Heart left ventricle (tissue), 16 donors: Measurements from ENCODE around the gene UNC119B. TPM values are rescaled to one million over a fixed set of nuclear protein-coding genes. Genes with fewer than 3 reads are reported as not detected.

ENCODE experiments used
- ATAC-seq, 4 donors: fragments of 200-7000 bp; cut with Tn5 transposase; one replicate each; pipeline ENCODE4 v1.9.1; 2020 to 2022; ENCODE audit warnings: moderate library complexity in 4 of 4, mild to moderate bottlenecking in 3 of 4, moderate number of reproducible peaks in 1 of 4
- DNase-seq, 5 donors: peaks; one replicate each; pipeline ENCODE4 v3.0.0-alpha.2; 2020
- H3K27ac ChIP-seq, 12 donors: fragments of 200-600 bp; sonication (generic) in 4 of 12; one replicate each; pipeline versions ENCODE4 v1.5.0 to v1.8.0; 2016 to 2022; ENCODE audit warnings: mild to moderate bottlenecking in 2 of 12
- H3K27me3 ChIP-seq, 9 donors: fragments of 200-600 bp; sonication (generic) in 2 of 9; one replicate each; pipeline versions ENCODE4 v1.5.1 to v1.8.0; 2016 to 2022; ENCODE audit warnings: mild to moderate bottlenecking in 3 of 9
- H3K36me3 ChIP-seq, 9 donors: fragments of 200-600 bp; sonication (generic) in 2 of 9; one replicate each; pipeline versions ENCODE4 v1.5.0 to v1.8.0; 2018 to 2022; ENCODE audit warnings: mild to moderate bottlenecking in 2 of 9
- H3K4me1 ChIP-seq, 12 donors: fragments of 200-600 bp; sonication (generic) in 4 of 12; one replicate each; pipeline versions ENCODE4 v1.5.0 to v1.8.0; 2016 to 2022; ENCODE audit warnings: mild to moderate bottlenecking in 3 of 12
- H3K4me3 ChIP-seq, 12 donors: fragments of 200-600 bp; sonication (generic) in 4 of 12; one replicate each; pipeline versions ENCODE4 v1.5.0 to v1.8.0; 2017 to 2022; ENCODE audit warnings: mild to moderate bottlenecking in 9 of 12, moderate library complexity in 4 of 12
- H3K9me3 ChIP-seq, 12 donors: fragments of 200-600 bp; sonication (generic) in 4 of 12; one replicate each; pipeline versions ENCODE4 v1.5.0 to v1.8.0; 2016 to 2022; ENCODE audit warnings: mild to moderate bottlenecking in 1 of 12
- CTCF ChIP-seq, 12 donors: fragments of 200-600 bp; sonication (generic) in 4 of 12; IDR thresholded peaks; one replicate each; pipeline versions ENCODE4 v1.5.0 to v1.8.0; 2018 to 2022; ENCODE audit warnings: antibody characterized with exemption in 12 of 12, mild to moderate bottlenecking in 5 of 12
- POLR2A ChIP-seq, 2 donors: fragments of 450-650 bp; IDR thresholded peaks; one replicate each; pipeline ENCODE4 v1.6.1; 2017; ENCODE audit warnings: antibody characterized with exemption in 2 of 2, mild to moderate bottlenecking in 2 of 2, moderate library complexity in 2 of 2
- WGBS, 4 donors: extraction: QIAGEN DNeasy Blood & Tissue Kit in 2 of 4; methylation state at CpG; one replicate each; pipeline versions ENCODE4 v1.1.5 to v1.1.7; 2013 to 2018; 5-methylcytosine and 5-hydroxymethylcytosine counted together
- intact Hi-C, 10 donors: fragments of 100-400 bp; cut with DNase I; formaldehyde crosslinking; loops; one replicate each; pipeline versions ENCODE4 v1.11.1 to v1.14.2; 2022
- polyA plus RNA-seq, 2 donors: library from polyadenylated mRNA; stranded (reverse); fragments of 200-250 nt; gene quantifications; one replicate each; pipeline ENCODE4 v1.2.3, GENCODE V29; 2013
- total RNA-seq, 9 donors: library from RNA; depleted of rRNA in 2 of 9; stranded (reverse); fragments of >200 nt in 2 of 9; fragmentation: NEBNext Ultra II Directional in 3 of 9; extraction: Animal tissue kit (Norgen Biotek cat#: 25700) in 3 of 9; gene quantifications; one replicate each; pipeline versions ENCODE4 v1.1.0 to v1.2.4, GENCODE V29; 2016 to 2023
- donor health status: ischemic (EF 13 %, LVEDD 7.1; RV severe dilation, severe dysfunction).
- donor health status: healthy with polysubstance abuse.
- donor health status: DM: no; HTN: yes; CAD: no.
- donor health status: DM: no; HTN: no; CAD: no.
- donor health status: ischemic (EF 25% LVEDD 6.9; RV normal size, moderate dysfunction).
- donor health status: ischemic (EF 25% LVEDD 5.7; RV mildly dilated, moderate dysfunction).
- donor health status: healthy.
- donor health status: DM: yes; HTN: yes; CAD: no.
- donor health status: ischemic (EF 35%, LVEDD 5.7; RV mildly dilated, moderate dysfunction).
- donor health status: nonischemic (EF 11% LVEDD 7.7; RV severe dilation, severe dysfunction).
- donor health status: DM: yes; HTN: yes; CAD: no.
- donor health status: PGD.
- donor health status: ischemic (EF 29% LVEDD 5.4; RV normal size, mild dysfunction).
- donor health status: nonischemic (EF 23%, LVEDD 6.1; RV moderate dilation, normal function).

UNC119B gene
- total and polyA plus RNA-seq, 11 donors = 3.9 to 13.7 (median 10.7) TPM

- Histone ChIP-seq H3K27ac (peak overlapping the region in 1 of 12 donors; percentile 4), H3K4me3 (no peak overlapping the region), H3K27me3 (no peaks in the 10 kb centered on the region), H3K4me1 (peaks cover 0 to 37% (median 2%) of the 10 kb centered on the region in 12 donors), H3K9me3 (no peaks in the 10 kb centered on the region), H3K36me3 (no peaks in the 10 kb centered on the region)
- intact Hi-C loops = no loop called here
- ATAC-seq (no peak), DNase-seq (no peak)
- TF ChIP-seq POLR2A (IDR thresholded peaks at IDR 0.05) (no peak), CTCF (IDR thresholded peaks at IDR 0.05) (no peak)
- 40 to 57% (median 47%) methylated on average over 4 to 5 of the region's 5 CpGs for WGBS, 4 donors
These were observed 30.0 kb upstream of the UNC119B start for GRCh38 chr12:120680165-120680738.

- no peaks in the 10 kb centered on the region for H3K36me3 ChIP-seq
- intact Hi-C loops = loop anchor here in 1 of 10 donors (2.0 kb wide), 1 partner anchor 30 kb away; no protein-coding TSS in a partner anchor
- peaks cover 0 to 45% (median 25%) of the 10 kb centered on the region in 12 donors for H3K4me1 ChIP-seq
- no peak for TF ChIP-seq POLR2A (IDR thresholded peaks at IDR 0.05)
- TF ChIP-seq CTCF (IDR thresholded peaks at IDR 0.05) = no peak
- H3K27me3 ChIP-seq = no peaks in the 10 kb centered on the region
- H3K9me3 ChIP-seq = no peaks in the 10 kb centered on the region
- ATAC-seq (no peak), DNase-seq (no peak)
- no peak overlapping the region for H3K4me3 ChIP-seq
- H3K27ac ChIP-seq = peak overlapping the region in 1 of 12 donors; percentile 19
- 78 to 83% (median 81%) methylated on average over 8 of the region's 8 CpGs for WGBS, 4 donors
These were observed 25.7 kb upstream of the UNC119B start for GRCh38 chr12:120684523-120684932.

GRCh38 chr12:120685522-120685921 is 24.7 kb upstream of the UNC119B start:
- 46 to 57% (median 50%) methylated on average over 3 of the region's 3 CpGs for WGBS, 4 donors
- H3K9me3 ChIP-seq = no peaks in the 10 kb centered on the region
- peak overlapping the region in 7 of 12 donors; percentile 82 to 98 (median 90) for H3K4me3 ChIP-seq
- ATAC-seq (no peak), DNase-seq (no peak)
- peak overlapping the region in 8 of 12 donors; percentile 90 to 97 (median 94) for H3K27ac ChIP-seq
- no peak for TF ChIP-seq POLR2A (IDR thresholded peaks at IDR 0.05)
- no peak for TF ChIP-seq CTCF (IDR thresholded peaks at IDR 0.05)
- H3K27me3 ChIP-seq = no peaks in the 10 kb centered on the region
- intact Hi-C loops = loop anchor here in 6 of 10 donors (2.0 to 5.0 kb wide), 3 partner anchors 31 to 38 kb away; no protein-coding TSS in a partner anchor
- H3K36me3 ChIP-seq = no peaks in the 10 kb centered on the region
- peaks cover 0 to 48% (median 33%) of the 10 kb centered on the region in 12 donors for H3K4me1 ChIP-seq

- H3K27me3 ChIP-seq = no peaks in the 10 kb centered on the region
- ATAC-seq (peak; percentile 91 to 95 (median 94)), DNase-seq (peak; percentile 97 to 99 (median 99))
- 0 to 1% (median 1%) methylated on average over 31 to 46 of the region's 46 CpGs for WGBS, 4 donors
- intact Hi-C loops = loop anchor here in 8 of 10 donors (2.0 to 5.0 kb wide), 5 partner anchors 25 to 39 kb away; partner anchors contain the start of gene UNC119B (in 2 of the 8)
- no peaks in the 10 kb centered on the region for H3K9me3 ChIP-seq
- peak overlapping the region; percentile 82 to 97 (median 94) for H3K27ac ChIP-seq
- H3K36me3 ChIP-seq = no peaks in the 10 kb centered on the region
- H3K4me1 ChIP-seq = peaks cover 0 to 52% (median 40%) of the 10 kb centered on the region in 12 donors
- TF ChIP-seq POLR2A (IDR thresholded peaks at IDR 0.05) = peak in 1 of 2 donors; percentile 70
- no peak for TF ChIP-seq CTCF (IDR thresholded peaks at IDR 0.05)
- peak overlapping the region; percentile 68 to 98 (median 90) for H3K4me3 ChIP-seq
These were observed 24.0 kb upstream of the UNC119B start for GRCh38 chr12:120686151-120686689.
